Breast epithelium (tissue), 4 donors: ENCODE results near the gene MAP3K2. TPM values are rescaled to one million over a fixed set of nuclear protein-coding genes. Genes with fewer than 3 reads are reported as not detected.

Experiments
- DNase-seq, 2 donors: peaks; one replicate each; pipeline ENCODE4 v3.0.0-alpha.2; 2019; ENCODE audit warnings: low spot score in 2 of 2
- H3K27ac ChIP-seq, 2 donors: fragments of 200-600 bp; sonication (generic) in 1 of 2; one replicate each; pipeline ENCODE4 v1.5.1; 2016 to 2019; ENCODE audit warnings: mild to moderate bottlenecking in 1 of 2
- H3K27me3 ChIP-seq, 2 donors: fragments of 200-600 bp; sonication (generic) in 1 of 2; one replicate each; pipeline versions ENCODE4 v1.5.1 to v1.6.0; 2017 to 2019; ENCODE audit warnings: control low read depth in 1 of 2, mild to moderate bottlenecking in 1 of 2
- H3K36me3 ChIP-seq: fragments of 200-600 bp; one replicate; pipeline ENCODE4 v1.5.1; 2019
- H3K4me1 ChIP-seq, 2 donors: fragments of 200-600 bp; sonication (generic); one replicate each; pipeline ENCODE4 v1.5.1; 2016 to 2019; ENCODE audit warnings: control low read depth in 1 of 2
- H3K4me3 ChIP-seq, 3 donors: fragments of 200-600 bp; sonication (generic); 1 replicate in 2 of 3; 2 replicates in 1 of 3; pipeline ENCODE4 v1.5.1; 2016 to 2019; ENCODE audit warnings: mild to moderate bottlenecking in 3 of 3, moderate library complexity in 2 of 3
- H3K9me3 ChIP-seq, 2 donors: fragments of 200-600 bp; sonication (generic) in 1 of 2; one replicate each; pipeline ENCODE4 v1.5.1; 2016 to 2019; ENCODE audit warnings: control low read depth in 1 of 2
- CTCF ChIP-seq, 3 donors: fragments of 450-650 bp; IDR thresholded peaks; one replicate each; pipeline ENCODE4 v1.5.1; 2016 to 2017; ENCODE audit warnings: antibody characterized with exemption in 3 of 3, mild to moderate bottlenecking in 3 of 3, moderate library complexity in 3 of 3
- POLR2A ChIP-seq: fragments of 450-650 bp; IDR thresholded peaks from one replicate; pipeline ENCODE4 v1.6.1; 2016; ENCODE audit warnings: antibody characterized with exemption, mild to moderate bottlenecking, moderate library complexity
- POLR2AphosphoS5 ChIP-seq, 3 donors: sonication (generic); formaldehyde crosslinking; IDR thresholded peaks; one replicate each; pipeline ENCODE4 v1.6.1; 2017; ENCODE audit warnings: antibody characterized with exemption in 3 of 3
- intact Hi-C: fragments of 100-400 bp; cut with DNase I; formaldehyde crosslinking; loops from one replicate; pipeline ENCODE4 v1.15.1; 2023; ENCODE audit warnings: low total_unique reads
- total RNA-seq, 3 donors: library from RNA; depleted of rRNA; stranded (reverse); fragments of >200 nt; gene quantifications; one replicate each; pipeline ENCODE4 v1.1.0, GENCODE V29; 2016

MAP3K2 gene
- total RNA-seq, 3 donors from 2014 or later = 55.7 to 62.2 (median 58.4) TPM

- Histone ChIP-seq H3K4me1 (no peaks in the 10 kb centered on the region), H3K27ac (no peak overlapping the region), H3K9me3 (no peaks in the 10 kb centered on the region), H3K36me3 (no peaks in the 10 kb centered on the region), H3K4me3 (peak overlapping the region; percentile 16 to 52 (median 41)), H3K27me3 (peaks cover 5 to 19% of the 10 kb centered on the region in 2 donors)
- TF ChIP-seq CTCF (IDR thresholded peaks at IDR 0.05) (no peak), POLR2AphosphoS5 (IDR thresholded peaks at IDR 0.05) (no peak), POLR2A (no peak)
- intact Hi-C loops = no loop called here
- peak in 1 of 2 donors; percentile 15 for DNase-seq
Observed at GRCh38 chr2:127423478-127423843, 35.7 kb upstream of the MAP3K2 start.

DNA sequence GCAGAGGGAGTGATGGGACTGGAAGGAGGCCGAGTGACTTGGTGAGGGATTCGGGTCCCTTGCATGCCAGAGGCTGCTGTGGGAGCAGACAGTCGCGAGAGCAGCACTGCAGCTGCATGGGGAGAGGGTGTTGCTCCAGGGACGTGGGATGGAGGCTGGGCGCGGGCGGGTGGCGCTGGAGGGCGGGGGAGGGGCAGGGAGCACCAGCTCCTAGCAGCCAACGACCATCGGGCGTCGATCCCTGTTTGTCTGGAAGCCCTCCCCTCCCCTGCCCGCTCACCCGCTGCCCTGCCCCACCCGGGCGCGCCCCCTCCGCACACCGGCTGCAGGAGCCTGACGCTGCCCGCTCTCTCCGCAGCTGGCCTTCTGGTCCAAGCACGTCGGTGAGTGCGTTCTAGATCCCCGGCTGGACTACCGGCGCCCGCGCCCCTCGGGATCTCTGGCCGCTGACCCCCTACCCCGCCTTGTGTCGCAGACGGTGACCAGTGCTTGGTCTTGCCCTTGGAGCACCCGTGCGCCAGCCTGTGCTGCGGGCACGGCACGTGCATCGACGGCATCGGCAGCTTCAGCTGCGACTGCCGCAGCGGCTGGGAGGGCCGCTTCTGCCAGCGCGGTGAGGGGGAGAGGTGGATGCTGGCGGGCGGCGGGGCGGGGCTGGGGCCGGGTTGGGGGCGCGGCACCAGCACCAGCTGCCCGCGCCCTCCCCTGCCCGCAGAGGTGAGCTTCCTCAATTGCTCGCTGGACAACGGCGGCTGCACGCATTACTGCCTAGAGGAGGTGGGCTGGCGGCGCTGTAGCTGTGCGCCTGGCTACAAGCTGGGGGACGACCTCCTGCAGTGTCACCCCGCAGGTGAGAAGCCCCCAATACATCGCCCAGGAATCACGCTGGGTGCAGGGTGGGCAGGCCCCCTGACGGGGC, 35.0 kb upstream of the MAP3K2 start:
- Histone ChIP-seq H3K27me3 (peaks cover 9 to 19% of the 10 kb centered on the region in 2 donors), H3K9me3 (no peaks in the 10 kb centered on the region), H3K36me3 (no peaks in the 10 kb centered on the region), H3K27ac (no peak overlapping the region), H3K4me1 (no peaks in the 10 kb centered on the region), H3K4me3 (peak overlapping the region; percentile 16 to 52 (median 41))
- DNase-seq = peak in 1 of 2 donors; percentile 15
- TF ChIP-seq POLR2AphosphoS5 (IDR thresholded peaks at IDR 0.05) (no peak), POLR2A (no peak), CTCF (IDR thresholded peaks at IDR 0.05) (no peak)
- intact Hi-C loops = no loop called here

GRCh38 chr2:127421871-127422558, 34.2 kb upstream of the MAP3K2 start:
- Histone ChIP-seq H3K9me3 (no peaks in the 10 kb centered on the region), H3K27ac (no peak overlapping the region), H3K4me3 (no peak overlapping the region), H3K36me3 (no peaks in the 10 kb centered on the region), H3K27me3 (peaks cover 9 to 19% of the 10 kb centered on the region in 2 donors), H3K4me1 (no peaks in the 10 kb centered on the region)
- DNase-seq = peak in 1 of 2 donors; percentile 10
- TF ChIP-seq POLR2AphosphoS5 (IDR thresholded peaks at IDR 0.05) (no peak), POLR2A (no peak), CTCF (IDR thresholded peaks at IDR 0.05) (no peak)
- intact Hi-C loops = no loop called here

- TF ChIP-seq POLR2AphosphoS5 (IDR thresholded peaks at IDR 0.05) (no peak), CTCF (IDR thresholded peaks at IDR 0.05) (no peak), POLR2A (no peak)
- H3K36me3 ChIP-seq = no peaks in the 10 kb centered on the region
- H3K27ac ChIP-seq = no peak overlapping the region
- H3K4me1 ChIP-seq = peaks cover 0 to 3% of the 10 kb centered on the region in 2 donors
- H3K9me3 ChIP-seq = no peaks in the 10 kb centered on the region
- peak in 1 of 2 donors; percentile 13 for DNase-seq
- intact Hi-C loops = no loop called here
- H3K4me3 ChIP-seq = no peak overlapping the region
- H3K27me3 ChIP-seq = peaks cover 9 to 19% of the 10 kb centered on the region in 2 donors
Observed at GRCh38 chr2:127421116-127421800, 33.5 kb upstream of the MAP3K2 start.
